COR-L47 (cell line): ENCODE measurements around the gene CECR2.

Experiments
- DNase-seq: peaks from one replicate; lab custom pipeline; 2025; lab: John Stamatoyannopoulos, UW

Gene CECR2

GRCh38 chr22:17369439-17370025 lies at the start of gene CECR2:
Gene CECR2, plus strand, starts transcription at chr22:17369460. Its CDS starts 324 bp downstream, at chr22:17369784.
- DNase-seq: no peak

GRCh38 chr22:17319546-17319945 lies 49.7 kb upstream of the CECR2 start:
- DNase-seq: no peak

GRCh38 chr22:17322511-17322910 lies 46.7 kb upstream of the CECR2 start:
- no peak for DNase-seq

GRCh38 chr22:17331690-17332089 lies 37.6 kb upstream of the CECR2 start:
- DNase-seq: no peak

GRCh38 chr22:17332109-17332800 lies 37.0 kb upstream of the CECR2 start:
- no peak for DNase-seq

- DNase-seq: no peak
Measured at GRCh38 chr22:17334059-17334458, 35.2 kb upstream of the CECR2 start.

GRCh38 chr22:17334983-17335382 lies 34.3 kb upstream of the CECR2 start:
- DNase-seq: no peak

- no peak for DNase-seq
Measured at GRCh38 chr22:17336061-17336460, 33.2 kb upstream of the CECR2 start.

GRCh38 chr22:17337639-17338038 lies 31.6 kb upstream of the CECR2 start:
- no peak for DNase-seq

- DNase-seq: no peak
Measured at GRCh38 chr22:17339095-17339693, 30.1 kb upstream of the CECR2 start.

- DNase-seq: no peak
Measured at GRCh38 chr22:17342361-17342760, 26.9 kb upstream of the CECR2 start.

GRCh38 chr22:17343766-17344165 lies 25.5 kb upstream of the CECR2 start:
- no peak for DNase-seq

- no peak for DNase-seq
Measured at GRCh38 chr22:17346578-17346977, 22.7 kb upstream of the CECR2 start.

- DNase-seq: no peak
Measured at GRCh38 chr22:17347724-17348123, 21.5 kb upstream of the CECR2 start.

GRCh38 chr22:17348464-17349103 lies 20.7 kb upstream of the CECR2 start:
- DNase-seq: no peak

GRCh38 chr22:17349172-17349571 lies 20.1 kb upstream of the CECR2 start:
- DNase-seq: no peak

GRCh38 chr22:17350292-17350691 lies 19.0 kb upstream of the CECR2 start:
- no peak for DNase-seq

GRCh38 chr22:17352798-17353197 lies 16.5 kb upstream of the CECR2 start:
- DNase-seq: no peak

GRCh38 chr22:17357688-17358087 lies 11.6 kb upstream of the CECR2 start:
- DNase-seq: no peak

GRCh38 chr22:17358415-17358814 lies 10.8 kb upstream of the CECR2 start:
- DNase-seq: no peak

GRCh38 chr22:17359501-17359900 lies 9.8 kb upstream of the CECR2 start:
- DNase-seq: no peak

GRCh38 chr22:17366329-17366728 lies 2.9 kb upstream of the CECR2 start:
- DNase-seq: no peak

- DNase-seq: no peak
Measured at GRCh38 chr22:17366830-17367229, 2.4 kb upstream of the CECR2 start.
